GM10248 (cell line): ENCODE measurements around the gene FAM20C.

Experiments used
- CTCF ChIA-PET: fragments of 300-600 bp; sonication (Branson Sonifier 250); formaldehyde crosslinking; extraction: SDS; loops from one replicate; lab custom pipeline; 2021; ENCODE audit warnings: antibody characterized with exemption; lab: Yijun Ruan, JAX
- POLR2A ChIA-PET: fragments of 350-650 bp; sonication (Branson Sonifier 250); formaldehyde crosslinking; extraction: SDS; loops from one replicate; lab custom pipeline; 2020; ENCODE audit warnings: antibody characterized with exemption; lab: Yijun Ruan, JAX
- DNase-seq: peaks from one replicate; pipeline ENCODE4 v3.0.0; 2012; ENCODE audit errors: extremely low spot score
- CTCF ChIP-seq: IDR thresholded peaks from 2 replicates; pipeline ENCODE4 v1.5.1; 2012; ENCODE audit warnings: mild to moderate bottlenecking, low read depth; ENCODE audit errors: extremely low read depth, missing control alignments, control extremely low read depth

FAM20C gene

GRCh38 chr7:169276-170172 lies 22.8 kb upstream of the FAM20C start:
- no peak for TF ChIP-seq CTCF
- ChIA-PET POLR2A (no interaction called here), CTCF (interaction anchor here (1.2 kb wide), 1 partner anchor 10 kb away, joined by 3 read pairs; no protein-coding TSS in a partner anchor)
- no peak for DNase-seq

GRCh38 chr7:170551-171363 lies 21.6 kb upstream of the FAM20C start:
- ChIA-PET POLR2A (no interaction called here), CTCF (interaction anchor here (1.0 kb wide), 1 partner anchor 18 kb away, joined by 3 read pairs; no protein-coding TSS in a partner anchor)
- no peak for TF ChIP-seq CTCF
- no peak for DNase-seq

GRCh38 chr7:171364-171904 lies 20.9 kb upstream of the FAM20C start:
- POLR2A ChIA-PET = no interaction called here
- DNase-seq = no peak
- CTCF ChIA-PET = interaction anchor here (1.0 to 1.4 kb wide), 2 partner anchors 19 to 25 kb away, joined by 3 read pairs; no protein-coding TSS in a partner anchor
- TF ChIP-seq CTCF = no peak

GRCh38 chr7:171912-172515 lies 20.4 kb upstream of the FAM20C start:
- no peak for DNase-seq
- ChIA-PET POLR2A (no interaction called here), CTCF (interaction anchor here (1.0 to 1.4 kb wide), 3 partner anchors 14 to 24 kb away, joined by 3 read pairs; no protein-coding TSS in a partner anchor)
- TF ChIP-seq CTCF = no peak

- no peak for DNase-seq
- ChIA-PET CTCF (interaction anchor here (1.2 kb wide), 1 partner anchor 16 kb away, joined by 3 read pairs; no protein-coding TSS in a partner anchor), POLR2A (no interaction called here)
- TF ChIP-seq CTCF = no peak
These were observed 19.0 kb upstream of the FAM20C start for GRCh38 chr7:173209-173918.
